Body of pancreas (tissue), 4 donors: Measurements from ENCODE around the gene PRCC.

Experiments used
- CTCF ChIP-seq, 7 experiments: fragments of 450-650 bp in 4 of 7; fragments of 200-600 bp in 3 of 7; sonication (generic) in 3 of 7; IDR thresholded peaks; one replicate each; pipeline ENCODE4 v1.5.1; 2016 to 2019; ENCODE audit warnings: antibody characterized with exemption in 7 of 7
- POLR2A ChIP-seq, 3 donors: fragments of 450-650 bp; IDR thresholded peaks; one replicate each; pipeline ENCODE4 v1.6.1; 2016; ENCODE audit warnings: antibody characterized with exemption in 3 of 3, mild to moderate bottlenecking in 2 of 3

GRCh38 chr1:156839426-156840109 is 72.2 kb downstream of the PRCC start:
- no peak for TF ChIP-seq CTCF (IDR thresholded peaks at IDR 0.05)
- no peak for TF ChIP-seq POLR2A (IDR thresholded peaks at IDR 0.05)
